GM23248 (cell line): ENCODE measurements around the gene PHLPP1. TPM values are rescaled to one million over a fixed set of nuclear protein-coding genes. Genes with fewer than 3 reads are reported as not detected.

Experiments used
- DNase-seq: peaks from one replicate; pipeline ENCODE4 v3.0.0-alpha.2; 2015
- H2AFZ ChIP-seq: fragments of 200-600 bp; sonication (generic); 2 replicates; pipeline ENCODE4 v1.6.1; 2016; ENCODE audit warnings: antibody characterized with exemption
- H3F3A ChIP-seq: fragments of 200-600 bp; sonication (generic); 2 replicates; pipeline ENCODE4 v1.6.1; 2016; ENCODE audit warnings: mild to moderate bottlenecking, antibody characterized with exemption, mixed run types; ENCODE audit not compliant: insufficient read depth
- H3K27ac ChIP-seq: fragments of 200-600 bp; sonication (generic); 2 replicates; pipeline ENCODE4 v1.5.1; 2016; ENCODE audit warnings: mild to moderate bottlenecking
- H3K27me3 ChIP-seq: fragments of 200-600 bp; sonication (generic); replicated peaks from 2 replicates; pipeline ENCODE4 v1.6.1; 2016; ENCODE audit warnings: mild to moderate bottlenecking; ENCODE audit not compliant: insufficient read depth
- H3K36me3 ChIP-seq: fragments of 200-600 bp; sonication (generic); 2 replicates; pipeline ENCODE4 v1.6.1; 2016; ENCODE audit warnings: low read depth, mild to moderate bottlenecking
- H3K4me1 ChIP-seq: fragments of 200-600 bp; sonication (generic); 2 replicates; pipeline ENCODE4 v1.6.1; 2016; ENCODE audit warnings: mild to moderate bottlenecking; ENCODE audit not compliant: insufficient read depth
- H3K4me2 ChIP-seq: fragments of 200-600 bp; sonication (generic); one replicate; pipeline ENCODE4 v1.6.1; 2016; ENCODE audit warnings: mild to moderate bottlenecking; ENCODE audit not compliant: unreplicated experiment
- H3K4me3 ChIP-seq: fragments of 200-600 bp; sonication (generic); 2 replicates; pipeline ENCODE4 v1.5.1; 2016; ENCODE audit warnings: mild to moderate bottlenecking
- H3K79me2 ChIP-seq: fragments of 200-600 bp; sonication (generic); 2 replicates; pipeline ENCODE4 v1.6.1; 2016; ENCODE audit warnings: mild to moderate bottlenecking; ENCODE audit not compliant: insufficient read depth
- H3K9ac ChIP-seq: fragments of 200-600 bp; sonication (generic); 2 replicates; pipeline ENCODE4 v1.6.1; 2016; ENCODE audit warnings: mild to moderate bottlenecking
- H3K9me2 ChIP-seq: fragments of 200-600 bp; sonication (generic); 2 replicates; pipeline ENCODE4 v1.6.1; 2016; ENCODE audit warnings: mixed run types, mild to moderate bottlenecking, moderate library complexity; ENCODE audit not compliant: insufficient read depth
- H3K9me3 ChIP-seq: fragments of 200-600 bp; sonication (generic); one replicate; pipeline ENCODE4 v1.6.1; 2017; ENCODE audit warnings: low read depth
- H4K20me1 ChIP-seq: fragments of 200-600 bp; sonication (generic); 2 replicates; pipeline ENCODE4 v1.6.0; 2016; ENCODE audit not compliant: insufficient read depth
- EZH2 ChIP-seq: fragments of 200-600 bp; sonication (generic); IDR thresholded peaks from 2 replicates; pipeline ENCODE4 v1.6.1; 2018; ENCODE audit warnings: antibody characterized with exemption, mild to moderate bottlenecking; ENCODE audit not compliant: insufficient read depth, poor library complexity, severe bottlenecking
- EZH2phosphoT487 ChIP-seq: fragments of 200-600 bp; sonication (generic); IDR thresholded peaks from 2 replicates; pipeline ENCODE4 v1.6.1; 2018; ENCODE audit warnings: antibody characterized with exemption, moderate library complexity, mild to moderate bottlenecking, low read depth; ENCODE audit not compliant: insufficient read depth
- WGBS, 2 experiments: methylation state at CpG; one replicate each; pipeline ENCODE4 v1.1.6; 2015 to 2017; ENCODE audit warnings: low lambda C conversion rate in 2 of 2, low coverage in 1 of 2; ENCODE audit errors: missing lambda C conversion rate in 2 of 2; 5-methylcytosine and 5-hydroxymethylcytosine counted together
- in situ Hi-C: fragments of 300-500 bp; cut with MboI; formaldehyde crosslinking; loops from 2 replicates; pipeline ENCODE4 v1.15.0; 2020
- polyA plus RNA-seq: library from polyadenylated mRNA; unstranded; fragments of >200 nt; fragmentation: Nextera tagmentation; extraction: Ambion mirVana; gene quantifications from 2 replicates; pipeline ENCODE4 v1.2.1, GENCODE V29; 2016
- total RNA-seq: library from RNA; depleted of rRNA; stranded (reverse); fragments of >200 nt; shearing (Covaris generic); gene quantifications from 2 replicates; pipeline ENCODE4 v1.2.3, GENCODE V29; 2014

PHLPP1 gene
- total and polyA plus RNA-seq, 2 experiments from 2014 or later = 1.1 to 6.8 TPM

DNA sequence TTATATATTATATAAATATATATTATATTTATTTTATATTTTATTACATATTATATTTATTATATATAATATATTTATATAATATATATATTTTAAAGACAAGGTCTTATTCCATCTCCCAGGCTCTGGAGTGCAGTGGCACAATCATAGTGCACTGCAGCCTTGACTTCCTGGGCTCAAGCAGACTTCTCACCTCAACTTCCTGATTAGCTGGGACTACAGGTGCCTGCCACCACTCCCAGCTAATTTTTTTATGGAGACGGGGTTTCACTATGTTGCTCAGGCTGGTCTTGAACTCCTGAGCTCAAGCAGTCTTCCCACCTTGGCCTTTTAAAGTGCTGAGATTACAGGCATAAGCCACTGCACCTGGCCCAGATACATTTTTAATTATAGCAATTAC lies 110.0 kb downstream of the PHLPP1 start:
- Histone ChIP-seq H2AFZ (no peak overlapping the region), H3K27me3 (no peaks in the 10 kb centered on the region), H3K9me2 (no peaks in the 10 kb centered on the region), H3K27ac (no peak overlapping the region), H3K9ac (no peak overlapping the region), H3K4me2 (no peak overlapping the region), H3F3A (no peaks in the 10 kb centered on the region), H3K36me3 (no peaks in the 10 kb centered on the region), H3K79me2 (0 out of 2 replicates have a peak, but pooled peaks cover 4% of the 10 kb centered on the region), H3K4me3 (no peak overlapping the region), H3K9me3 (no peaks in the 10 kb centered on the region), H3K4me1 (no peaks in the 10 kb centered on the region), H4K20me1 (no peaks in the 10 kb centered on the region)
- in situ Hi-C loops = no loop called here
- TF ChIP-seq EZH2 (no peak), EZH2phosphoT487 (no peak)
- 90 to 100% methylated on average over 1 of the region's 1 CpG for WGBS, 2 experiments
- no peak for DNase-seq

DNA sequence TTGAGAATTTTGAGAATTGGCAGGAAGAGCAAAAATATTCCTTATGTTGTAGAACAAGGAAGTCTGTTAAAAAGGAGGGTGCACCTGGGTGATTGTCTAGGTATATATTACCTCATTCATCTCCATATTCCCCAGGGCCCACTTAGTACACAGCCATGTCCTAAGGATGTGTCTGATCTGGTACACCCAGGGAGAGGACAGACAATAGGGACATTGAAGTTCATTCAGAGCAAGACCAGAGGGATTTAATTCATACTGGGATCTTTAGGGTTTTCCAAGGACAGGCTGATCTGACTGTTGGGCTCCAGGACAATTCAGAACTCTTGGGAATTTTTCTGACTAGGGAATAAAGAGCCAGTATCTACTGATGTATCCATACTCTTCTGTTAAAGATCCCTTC lies 112.1 kb downstream of the PHLPP1 start:
- in situ Hi-C loops = no loop called here
- TF ChIP-seq EZH2 (no peak), EZH2phosphoT487 (no peak)
- H3K4me3 ChIP-seq = no peak overlapping the region
- H3K27me3 ChIP-seq = no peaks in the 10 kb centered on the region
- no peak overlapping the region for H2AFZ ChIP-seq
- no peaks in the 10 kb centered on the region for H3K9me3 ChIP-seq
- DNase-seq = no peak
- H3K4me1 ChIP-seq = no peaks in the 10 kb centered on the region
- H3K27ac ChIP-seq = no peak overlapping the region
- H3K36me3 ChIP-seq = no peaks in the 10 kb centered on the region
- 0 out of 2 replicates have a peak, but pooled peaks cover 4% of the 10 kb centered on the region for H3K79me2 ChIP-seq
- H3K9ac ChIP-seq = no peak overlapping the region
- no peak overlapping the region for H3K4me2 ChIP-seq
- no peaks in the 10 kb centered on the region for H4K20me1 ChIP-seq
- H3K9me2 ChIP-seq = no peaks in the 10 kb centered on the region
- H3F3A ChIP-seq = no peaks in the 10 kb centered on the region

DNA sequence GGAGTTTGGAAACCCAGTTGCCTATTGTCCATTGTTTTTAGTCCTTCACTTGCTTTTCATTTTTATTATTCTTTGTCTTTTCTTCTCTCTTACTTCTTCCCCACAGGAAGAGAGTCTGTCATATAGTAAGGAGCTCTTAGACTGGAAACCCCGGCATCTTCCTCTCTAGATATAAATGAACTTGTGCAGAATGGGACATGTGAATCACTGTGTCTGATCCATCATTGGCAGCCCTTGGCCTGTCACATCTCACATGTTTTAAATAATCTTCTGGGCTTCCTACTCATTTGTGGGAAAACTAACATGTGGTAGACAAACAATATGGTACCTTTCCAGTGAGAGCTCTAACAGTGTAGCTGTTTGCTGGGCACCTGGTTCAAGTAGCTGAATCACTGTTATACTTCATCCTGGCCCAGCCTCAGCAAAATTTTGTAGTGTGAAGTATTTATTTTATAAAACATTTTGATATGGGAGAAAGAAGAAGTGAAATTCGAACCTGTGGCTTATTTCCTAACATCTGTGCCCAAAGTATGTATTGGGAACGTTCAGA lies 112.8 kb downstream of the PHLPP1 start:
- TF ChIP-seq EZH2 (no peak), EZH2phosphoT487 (no peak)
- Histone ChIP-seq H3K79me2 (0 out of 2 replicates have a peak, but pooled peaks cover 4% of the 10 kb centered on the region), H3K9ac (no peak overlapping the region), H2AFZ (no peak overlapping the region), H3K36me3 (no peaks in the 10 kb centered on the region), H3K4me1 (no peaks in the 10 kb centered on the region), H3K9me3 (no peaks in the 10 kb centered on the region), H3F3A (no peaks in the 10 kb centered on the region), H3K27ac (no peak overlapping the region), H3K27me3 (no peaks in the 10 kb centered on the region), H3K9me2 (no peaks in the 10 kb centered on the region), H3K4me3 (no peak overlapping the region), H4K20me1 (no peaks in the 10 kb centered on the region), H3K4me2 (no peak overlapping the region)
- 43 to 44% methylated on average over 3 of the region's 3 CpGs for WGBS, 2 experiments
- peak; percentile 21 for DNase-seq
- in situ Hi-C loops = no loop called here

DNA sequence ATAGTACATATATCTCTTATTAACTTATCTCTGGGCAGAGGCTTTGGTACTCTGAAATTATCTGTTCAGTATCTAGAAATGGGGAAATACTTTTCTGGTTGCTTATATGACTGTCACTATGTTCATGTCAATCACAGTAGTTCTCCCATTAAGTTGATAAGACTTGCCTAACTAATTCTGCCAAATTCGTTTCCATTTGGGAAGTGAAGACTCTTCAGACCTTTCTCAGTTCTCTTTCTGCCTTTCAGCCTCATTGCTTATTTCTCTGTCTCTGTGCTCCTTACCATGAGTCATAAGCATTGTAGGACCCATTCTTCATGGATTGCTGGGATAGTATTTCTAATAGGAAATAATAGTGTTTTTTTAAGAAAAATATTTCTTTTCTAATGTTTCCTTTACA lies 113.5 kb downstream of the PHLPP1 start:
- Histone ChIP-seq H3K9ac (no peak overlapping the region), H3K4me3 (no peak overlapping the region), H3K4me2 (no peak overlapping the region), H3K9me2 (no peaks in the 10 kb centered on the region), H3K9me3 (no peaks in the 10 kb centered on the region), H2AFZ (no peak overlapping the region), H3K36me3 (no peaks in the 10 kb centered on the region), H4K20me1 (no peaks in the 10 kb centered on the region), H3K4me1 (no peaks in the 10 kb centered on the region), H3K79me2 (0 out of 2 replicates have a peak, but pooled peaks cover 4% of the 10 kb centered on the region), H3K27me3 (no peaks in the 10 kb centered on the region), H3F3A (no peaks in the 10 kb centered on the region), H3K27ac (no peak overlapping the region)
- peak; percentile 11 for DNase-seq
- in situ Hi-C loops = no loop called here
- no peak for TF ChIP-seq EZH2
- no peak for TF ChIP-seq EZH2phosphoT487
- 91 to 96% methylated on average over 1 of the region's 1 CpG for WGBS, 2 experiments

DNA sequence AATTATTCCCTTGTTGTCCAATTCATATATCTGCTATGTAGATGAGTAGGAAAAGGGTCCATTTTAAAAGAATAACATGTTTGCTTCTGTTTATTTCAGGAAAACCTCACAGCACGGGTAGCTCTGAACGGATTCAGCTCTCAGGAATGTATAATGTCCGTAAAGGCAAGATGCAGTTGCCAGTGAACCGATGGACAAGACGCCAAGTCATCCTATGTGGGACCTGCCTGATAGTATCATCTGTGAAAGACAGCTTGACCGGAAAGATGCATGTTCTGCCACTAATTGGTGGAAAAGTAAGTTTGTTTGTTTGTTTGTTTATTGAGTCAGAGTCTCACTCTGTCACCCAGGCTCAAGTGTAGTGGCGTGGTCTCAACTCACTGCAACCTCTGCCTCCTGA lies 114.6 kb downstream of the PHLPP1 start:
- Histone ChIP-seq H3K79me2 (0 out of 2 replicates have a peak, but pooled peaks cover 13% of the 10 kb centered on the region), H3K4me1 (no peaks in the 10 kb centered on the region), H3K9ac (no peak overlapping the region), H3K9me2 (no peaks in the 10 kb centered on the region), H3K27ac (no peak overlapping the region), H4K20me1 (no peaks in the 10 kb centered on the region), H3K9me3 (no peaks in the 10 kb centered on the region), H3K4me3 (no peak overlapping the region), H3F3A (no peaks in the 10 kb centered on the region), H3K36me3 (no peaks in the 10 kb centered on the region), H2AFZ (no peak overlapping the region), H3K27me3 (no peaks in the 10 kb centered on the region), H3K4me2 (no peak overlapping the region)
- in situ Hi-C loops = no loop called here
- DNase-seq = no peak
- no peak for TF ChIP-seq EZH2
- 93 to 97% methylated on average over 7 of the region's 7 CpGs for WGBS, 2 experiments
